Thymus (tissue), 11 donors: ENCODE results near the gene GUK1. TPM values are rescaled to one million over a fixed set of nuclear protein-coding genes. Genes with fewer than 3 reads are reported as not detected.
A peak's percentile ranks its signal among the peaks of the same experiment; 100 is the strongest.

Experiments used
- DNase-seq, 9 donors: peaks; one replicate each; pipeline ENCODE4 v3.0.0-alpha.2; 2013; ENCODE audit warnings: low spot score in 9 of 9, low read depth in 6 of 9, missing footprints in 1 of 9
- H3K27ac ChIP-seq, 2 donors: one replicate each; pipeline ENCODE4 v1.5.1; 2013; ENCODE audit warnings: control low read depth in 1 of 2, low read depth in 1 of 2, low read length in 1 of 2, mild to moderate bottlenecking in 1 of 2, moderate library complexity in 1 of 2
- H3K27me3 ChIP-seq, 2 donors: one replicate each; pipeline ENCODE4 v1.5.1; 2013; ENCODE audit warnings: low read length in 1 of 2; ENCODE audit not compliant: control insufficient read depth in 2 of 2, insufficient read depth in 1 of 2
- H3K36me3 ChIP-seq, 2 donors: one replicate each; pipeline ENCODE4 v1.5.1; 2013; ENCODE audit warnings: low read length in 1 of 2, mild to moderate bottlenecking in 1 of 2, moderate library complexity in 1 of 2; ENCODE audit not compliant: control insufficient read depth in 2 of 2, insufficient read depth in 2 of 2
- H3K4me1 ChIP-seq, 2 donors: one replicate each; pipeline ENCODE4 v1.5.1; 2013; ENCODE audit warnings: low read length in 2 of 2; ENCODE audit not compliant: control insufficient read depth in 2 of 2, insufficient read depth in 2 of 2
- H3K4me3 ChIP-seq, 2 donors: one replicate each; pipeline ENCODE4 v1.5.1; 2013; ENCODE audit warnings: low read length in 2 of 2, control low read depth in 1 of 2, mild to moderate bottlenecking in 1 of 2
- H3K9me3 ChIP-seq, 2 donors: one replicate each; pipeline ENCODE4 v1.5.1; 2013; ENCODE audit warnings: low read length in 1 of 2, mild to moderate bottlenecking in 1 of 2; ENCODE audit not compliant: control insufficient read depth in 2 of 2, insufficient read depth in 1 of 2
- WGBS: extraction: QIAGEN DNeasy Blood & Tissue Kit; methylation state at CpG from one replicate; pipeline ENCODE4 v1.1.7; 2013; 5-methylcytosine and 5-hydroxymethylcytosine counted together
- polyA plus RNA-seq: library from polyadenylated mRNA; stranded (reverse); fragments of 200-250 nt; gene quantifications from one replicate; pipeline ENCODE4 v1.2.3, GENCODE V29; 2013
- total RNA-seq: library from RNA; stranded (reverse); fragments of 120-200 nt; gene quantifications from one replicate; pipeline ENCODE4 v1.2.4, GENCODE V29; 2013
- donor health status: healthy.

GUK1 gene
- total and polyA plus RNA-seq, 2 donors, result 313 to 370 TPM

DNA sequence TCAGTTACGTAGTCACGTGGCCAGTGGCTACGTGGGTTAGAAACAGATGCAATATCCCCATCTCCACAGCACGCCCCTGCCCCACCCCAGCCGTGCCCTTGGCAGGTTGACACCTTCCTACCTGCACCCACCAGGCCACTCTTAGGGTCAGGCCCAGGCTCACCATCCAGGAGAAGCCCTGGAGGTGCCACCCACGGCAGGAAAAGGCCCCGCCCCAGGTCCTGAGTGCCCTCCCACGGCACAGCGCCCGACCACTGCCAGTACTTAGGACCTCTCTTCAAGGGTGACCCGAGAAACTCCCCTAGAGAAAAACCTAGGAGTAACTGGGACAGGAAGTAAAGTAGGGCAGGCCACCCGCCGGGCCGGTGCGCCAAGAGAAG is 38.5 kb upstream of the GUK1 start:
- WGBS, result 75% methylated on average over 15 of the region's 15 CpGs
- DNase-seq, result no peak
- peak overlapping the region in 1 of 2 donors; percentile 85 for H3K4me3 ChIP-seq
- no peaks in the 10 kb centered on the region for H3K27me3 ChIP-seq
- H3K9me3 ChIP-seq, result peaks cover 0 to 4% of the 10 kb centered on the region in 2 donors
- H3K36me3 ChIP-seq, result peaks cover 45 to 53% of the 10 kb centered on the region in 2 donors
- peak overlapping the region in 1 of 2 donors; percentile 66 for H3K27ac ChIP-seq
- peaks cover 13 to 19% of the 10 kb centered on the region in 2 donors for H3K4me1 ChIP-seq

GRCh38 chr1:228101994-228102790 is 37.9 kb upstream of the GUK1 start:
- 11% methylated on average over 73 of the region's 73 CpGs for WGBS
- H3K9me3 ChIP-seq, result peaks cover 0 to 4% of the 10 kb centered on the region in 2 donors

DNA sequence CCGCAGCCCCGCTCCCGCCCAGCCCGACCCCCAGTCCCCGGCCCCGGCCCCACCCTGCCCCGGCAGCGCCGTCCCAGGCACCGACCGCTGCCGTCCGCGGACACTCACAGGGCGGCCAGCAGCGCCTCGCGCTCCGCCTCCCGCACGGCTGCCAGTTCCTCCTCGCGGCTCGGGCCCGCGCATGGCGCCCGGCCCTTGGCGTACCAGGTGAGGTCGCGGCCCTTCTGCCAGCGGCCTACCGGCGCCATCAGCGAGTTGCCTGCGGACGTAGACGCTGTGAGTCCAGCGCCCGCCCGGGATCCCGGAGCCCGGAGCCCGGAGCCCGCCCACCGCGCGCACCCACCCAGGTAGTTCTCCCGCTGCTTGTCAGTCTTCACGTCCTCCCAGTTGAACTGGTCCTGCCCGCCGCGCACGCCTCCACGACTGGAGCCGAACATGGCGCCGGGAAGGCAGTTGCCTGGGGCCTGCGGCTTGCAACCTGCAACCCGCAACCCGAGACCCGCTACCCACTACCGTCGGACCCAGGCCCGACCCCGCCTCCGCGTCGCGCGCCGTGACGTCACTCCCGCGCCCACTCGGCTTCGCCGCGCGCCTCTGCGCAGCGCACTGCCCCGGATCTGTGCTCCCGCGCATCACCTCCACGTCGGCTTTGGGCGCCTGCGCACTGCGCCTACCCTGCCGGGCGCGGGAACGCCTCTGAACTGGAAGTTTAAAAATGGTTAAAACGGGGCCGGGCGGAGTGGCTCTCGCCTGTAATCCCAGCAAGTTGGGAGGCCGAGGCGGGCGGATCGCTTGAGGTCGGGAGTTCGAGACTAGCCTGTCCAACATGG is 37.1 kb upstream of the GUK1 start, which contains the start of gene C1orf35:
C1orf35 (minus strand) TSS at position 535 of the 830 bp plus-strand sequence; CDS start at position 437, 98 bp downstream.
- WGBS, result under 1% methylated on average over 104 of the region's 104 CpGs
- Histone ChIP-seq H3K4me3 (peak within 1 kb of the TSS; percentile 85 to 91), H3K9me3 (peaks cover 0 to 4% of the 10 kb centered on the region in 2 donors), H3K27me3 (no peaks in the 10 kb centered on the region), H3K27ac (peak within 1 kb of the TSS; percentile 83 to 89), H3K4me1 (peaks cover 13 to 21% of the 10 kb centered on the region in 2 donors), H3K36me3 (peaks cover 42 to 46% of the 10 kb centered on the region in 2 donors)
- DNase-seq, result peak; percentile 74 to 95 (median 89)

More at GRCh38 chr1:228101994-228102790, 37.9 kb upstream of the GUK1 start:
- Histone ChIP-seq H3K36me3 (peaks cover 44 to 48% of the 10 kb centered on the region in 2 donors), H3K4me3 (peak overlapping the region; percentile 85 to 91), H3K27me3 (no peaks in the 10 kb centered on the region), H3K27ac (peak overlapping the region; percentile 18 to 66), H3K4me1 (peaks cover 13 to 19% of the 10 kb centered on the region in 2 donors)
- DNase-seq, result peak in 2 of 9 donors; percentile 31 to 45

DNA sequence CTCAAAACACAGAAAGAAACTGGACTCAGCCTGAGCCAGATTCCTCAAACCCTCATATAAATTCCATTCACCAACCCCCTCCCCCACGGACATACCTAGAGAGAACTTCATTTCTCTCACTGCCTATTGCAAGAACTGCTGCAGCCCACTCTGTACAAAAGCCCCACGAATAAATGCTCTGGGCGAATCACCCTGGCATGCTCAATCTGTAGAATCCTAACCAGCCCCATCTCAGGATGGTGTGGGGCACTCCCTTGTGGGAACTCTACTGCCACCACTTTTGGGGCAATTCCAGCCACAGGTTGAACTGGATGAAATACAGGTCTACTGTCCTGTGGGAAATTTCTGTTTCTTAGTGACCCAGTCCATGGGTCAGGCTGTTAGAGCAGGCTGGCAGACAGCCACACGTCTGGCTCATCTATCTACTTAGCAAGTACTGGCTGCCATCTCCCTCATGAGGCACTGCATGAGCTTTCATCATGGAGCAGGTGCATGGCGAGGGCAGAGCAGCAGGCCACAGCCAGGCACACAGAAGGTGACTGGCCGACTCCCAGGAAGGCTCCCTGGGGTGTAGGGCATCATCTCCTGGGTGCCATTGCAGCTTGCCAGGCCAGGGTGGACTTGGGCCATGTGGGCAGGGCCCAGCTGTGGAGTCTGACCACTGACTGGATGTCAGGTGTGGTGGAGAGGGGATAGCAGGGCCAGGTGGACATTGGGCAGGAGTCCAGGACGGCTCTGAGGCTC is 35.4 kb upstream of the GUK1 start:
- no peak overlapping the region for H3K27ac ChIP-seq
- no peak for DNase-seq
- H3K9me3 ChIP-seq, result peaks cover 0 to 6% of the 10 kb centered on the region in 2 donors
- peaks cover 26 to 29% of the 10 kb centered on the region in 2 donors for H3K36me3 ChIP-seq
- WGBS, result 87% methylated on average over 7 of the region's 7 CpGs
- no peak overlapping the region for H3K4me3 ChIP-seq
- H3K27me3 ChIP-seq, result no peaks in the 10 kb centered on the region
- peaks cover 17 to 32% of the 10 kb centered on the region in 2 donors for H3K4me1 ChIP-seq

DNA sequence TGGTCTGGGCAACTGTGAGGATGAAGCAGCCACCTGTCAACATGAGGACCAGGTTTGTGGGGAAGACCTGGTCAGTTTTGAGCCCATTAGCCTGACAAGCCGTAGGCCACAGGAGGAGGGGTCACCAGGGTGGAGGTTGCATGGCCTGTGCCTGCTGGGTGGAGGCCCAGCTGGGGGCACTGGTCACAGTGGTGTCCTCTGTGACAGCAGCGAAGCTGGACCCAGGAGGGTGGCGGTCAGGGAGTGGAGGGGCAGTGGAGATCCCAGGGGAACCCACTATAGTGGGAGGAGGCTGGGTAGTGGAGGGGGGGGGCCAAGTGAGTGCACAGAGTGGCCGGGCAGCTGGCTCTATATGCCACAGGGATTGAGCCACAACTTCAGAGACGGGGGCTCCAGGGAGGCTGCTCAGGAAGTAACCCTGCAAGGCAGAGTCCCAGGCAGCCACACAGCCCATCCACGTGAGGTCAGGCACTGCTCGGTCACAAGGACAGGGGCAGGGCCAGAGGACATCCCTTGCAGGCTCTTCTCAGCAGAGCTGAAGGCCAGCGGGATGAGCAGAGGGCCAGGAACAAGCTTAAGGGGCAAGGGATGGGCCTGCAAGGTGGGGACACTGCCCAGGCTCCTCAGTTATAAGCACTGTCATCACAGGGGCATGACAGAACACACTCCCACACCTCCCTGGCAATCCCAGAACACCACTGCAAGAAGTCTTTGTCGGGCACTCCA is 34.6 kb upstream of the GUK1 start:
- H3K36me3 ChIP-seq, result peaks cover 20 to 23% of the 10 kb centered on the region in 2 donors
- DNase-seq, result no peak
- H3K27me3 ChIP-seq, result no peaks in the 10 kb centered on the region
- no peak overlapping the region for H3K4me3 ChIP-seq
- peaks cover 22 to 38% of the 10 kb centered on the region in 2 donors for H3K4me1 ChIP-seq
- no peak overlapping the region for H3K27ac ChIP-seq
- H3K9me3 ChIP-seq, result peaks cover 0 to 7% of the 10 kb centered on the region in 2 donors
- 95% methylated on average over 9 of the region's 9 CpGs for WGBS

- no peak overlapping the region for H3K4me3 ChIP-seq
- H3K27me3 ChIP-seq, result no peaks in the 10 kb centered on the region
- no peak for DNase-seq
- H3K4me1 ChIP-seq, result peaks cover 22 to 38% of the 10 kb centered on the region in 2 donors
- H3K9me3 ChIP-seq, result peaks cover 0 to 7% of the 10 kb centered on the region in 2 donors
- WGBS, result 95% methylated on average over 8 of the region's 8 CpGs
- no peak overlapping the region for H3K27ac ChIP-seq
- peaks cover 17 to 20% of the 10 kb centered on the region in 2 donors for H3K36me3 ChIP-seq
These were observed 33.9 kb upstream of the GUK1 start for GRCh38 chr1:228105996-228106799.

- Histone ChIP-seq H3K27me3 (no peaks in the 10 kb centered on the region), H3K4me1 (peaks cover 20 to 35% of the 10 kb centered on the region in 2 donors), H3K36me3 (peaks cover 17 to 20% of the 10 kb centered on the region in 2 donors), H3K9me3 (peaks cover 0 to 7% of the 10 kb centered on the region in 2 donors), H3K27ac (no peak overlapping the region), H3K4me3 (no peak overlapping the region)
- WGBS, result 98% methylated on average over 9 of the region's 9 CpGs
- no peak for DNase-seq
These were observed 33.4 kb upstream of the GUK1 start for GRCh38 chr1:228106800-228107054.

GRCh38 chr1:228107636-228108035 is 32.4 kb upstream of the GUK1 start:
- Histone ChIP-seq H3K27ac (no peak overlapping the region), H3K36me3 (peaks cover 17 to 20% of the 10 kb centered on the region in 2 donors), H3K4me3 (no peak overlapping the region), H3K27me3 (no peaks in the 10 kb centered on the region), H3K9me3 (peaks cover 0 to 7% of the 10 kb centered on the region in 2 donors), H3K4me1 (peaks cover 13 to 31% of the 10 kb centered on the region in 2 donors)
- WGBS, result 95% methylated on average over 19 of the region's 19 CpGs
- DNase-seq, result no peak
